22Rv1 (cell line): ENCODE data around the gene EFHC1.

ENCODE experiments used
- ZFX ChIP-seq: fragments of 450-650 bp; IDR thresholded peaks from 2 replicates; pipeline ENCODE4 v1.6.1; 2017; ENCODE audit warnings: antibody characterized with exemption, borderline replicate concordance
- TF ChIP-seq, protein P1 (sequence below): fragments of 450-650 bp; IDR thresholded peaks from 2 replicates; pipeline ENCODE4 v1.5.1; 2017; ENCODE audit warnings: mild to moderate bottlenecking

- TF ChIP-seq, protein P1, sequence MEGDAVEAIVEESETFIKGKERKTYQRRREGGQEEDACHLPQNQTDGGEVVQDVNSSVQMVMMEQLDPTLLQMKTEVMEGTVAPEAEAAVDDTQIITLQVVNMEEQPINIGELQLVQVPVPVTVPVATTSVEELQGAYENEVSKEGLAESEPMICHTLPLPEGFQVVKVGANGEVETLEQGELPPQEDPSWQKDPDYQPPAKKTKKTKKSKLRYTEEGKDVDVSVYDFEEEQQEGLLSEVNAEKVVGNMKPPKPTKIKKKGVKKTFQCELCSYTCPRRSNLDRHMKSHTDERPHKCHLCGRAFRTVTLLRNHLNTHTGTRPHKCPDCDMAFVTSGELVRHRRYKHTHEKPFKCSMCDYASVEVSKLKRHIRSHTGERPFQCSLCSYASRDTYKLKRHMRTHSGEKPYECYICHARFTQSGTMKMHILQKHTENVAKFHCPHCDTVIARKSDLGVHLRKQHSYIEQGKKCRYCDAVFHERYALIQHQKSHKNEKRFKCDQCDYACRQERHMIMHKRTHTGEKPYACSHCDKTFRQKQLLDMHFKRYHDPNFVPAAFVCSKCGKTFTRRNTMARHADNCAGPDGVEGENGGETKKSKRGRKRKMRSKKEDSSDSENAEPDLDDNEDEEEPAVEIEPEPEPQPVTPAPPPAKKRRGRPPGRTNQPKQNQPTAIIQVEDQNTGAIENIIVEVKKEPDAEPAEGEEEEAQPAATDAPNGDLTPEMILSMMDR = no peak
- TF ChIP-seq ZFX = no peak
These were observed 80.3 kb downstream of the EFHC1 start for GRCh38 chr6:52500238-52501129.
